SK-N-SH (cell line): Measurements from ENCODE around the gene FOXN4.

Experiments used
- CTCF ChIP-seq: fragments of 200-600 bp; sonication (generic); IDR thresholded peaks from 2 replicates; pipeline ENCODE4 v1.6.1; 2017; ENCODE audit warnings: antibody characterized with exemption, mild to moderate bottlenecking, moderate library complexity
- PBX3 ChIP-seq: IDR thresholded peaks from 2 replicates; pipeline ENCODE4; 2012
- SIN3A ChIP-seq: IDR thresholded peaks from 2 replicates; pipeline ENCODE4 v1.6.1; 2012; ENCODE audit warnings: low read depth, mild to moderate bottlenecking, low read length, moderate library complexity, borderline replicate concordance

GRCh38 chr12:109252799-109253198 is 56.3 kb downstream of the FOXN4 start:
- TF ChIP-seq SIN3A (no peak), CTCF (no peak), PBX3 (no peak)
